HL-60 (cell line): Measurements from ENCODE around the gene ZNF236.

ENCODE experiments used
- DNase-seq, 2 experiments: peaks; one replicate each; pipeline ENCODE4 v3.0.0-alpha.2; 2010 to 2020; ENCODE audit warnings: low read depth in 1 of 2, low spot score in 1 of 2
- H3K27ac ChIP-seq: fragments of 250-450 bp; sonication (Bioruptor Pico); replicated peaks from 2 replicates; pipeline ENCODE4 v1.5.1; 2020; ENCODE audit warnings: mild to moderate bottlenecking, moderate library complexity
- H3K27me3 ChIP-seq: fragments of 250-450 bp; sonication (Bioruptor Pico); 2 replicates; pipeline ENCODE4 v1.5.1; 2021; ENCODE audit warnings: mild to moderate bottlenecking, moderate library complexity; ENCODE audit not compliant: insufficient read depth, poor library complexity, severe bottlenecking
- H3K4me3 ChIP-seq: replicated peaks from 2 replicates; pipeline ENCODE4 v1.5.1; 2011; ENCODE audit warnings: mild to moderate bottlenecking, control low read depth, low read length; ENCODE audit not compliant: insufficient read depth
- CTCF ChIP-seq: IDR thresholded peaks from one replicate; pipeline ENCODE4 v1.5.1; 2011; ENCODE audit warnings: low read length, control low read depth, inconsistent platforms; ENCODE audit not compliant: insufficient read depth
- GABPA ChIP-seq: IDR thresholded peaks from 2 replicates; pipeline ENCODE4 v1.6.1; 2012; ENCODE audit warnings: low read depth
- POLR2AphosphoS5 ChIP-seq: IDR thresholded peaks from 2 replicates; pipeline ENCODE4 v1.6.1; 2012; ENCODE audit warnings: low read depth
- REST ChIP-seq: IDR thresholded peaks from 2 replicates; pipeline ENCODE4 v1.6.1; 2012; ENCODE audit warnings: low read depth; ENCODE audit not compliant: insufficient replicate concordance
- SPI1 ChIP-seq: IDR thresholded peaks from 2 replicates; pipeline ENCODE4 v1.6.1; 2012; ENCODE audit warnings: low read depth, mild to moderate bottlenecking, borderline replicate concordance

Gene ZNF236

GRCh38 chr18:76839086-76839794 is 16.9 kb downstream of the ZNF236 start:
- Histone ChIP-seq H3K27me3 (no peaks in the 10 kb centered on the region), H3K27ac (no peak overlapping the region), H3K4me3 (no peak overlapping the region)
- DNase-seq = no peak
- TF ChIP-seq SPI1 = no peak
- no peak for TF ChIP-seq REST
- TF ChIP-seq CTCF = no peak
- TF ChIP-seq GABPA = no peak
- TF ChIP-seq POLR2AphosphoS5 = no peak

- Histone ChIP-seq H3K27ac (no peak overlapping the region), H3K4me3 (no peak overlapping the region), H3K27me3 (no peaks in the 10 kb centered on the region)
- TF ChIP-seq GABPA = no peak
- no peak for TF ChIP-seq POLR2AphosphoS5
- no peak for TF ChIP-seq REST
- TF ChIP-seq SPI1 = no peak
- no peak for TF ChIP-seq CTCF
- no peak for DNase-seq
These were observed 20.6 kb downstream of the ZNF236 start for GRCh38 chr18:76842837-76843530.

- no peak for DNase-seq
- no peaks in the 10 kb centered on the region for H3K27me3 ChIP-seq
- no peak overlapping the region for H3K27ac ChIP-seq
- H3K4me3 ChIP-seq = no peak overlapping the region
- TF ChIP-seq POLR2AphosphoS5 (no peak), CTCF (no peak), SPI1 (no peak)
These were observed 21.8 kb downstream of the ZNF236 start for GRCh38 chr18:76844144-76844543.
